PC-3 (cell line): ENCODE measurements around the gene ATXN7L2.

Experiments used
- CTCF ChIP-seq: fragments of 300-600 bp; sonication (generic); conservative IDR thresholded peaks from 2 replicates; pipeline ENCODE4 v1.5.1; 2017; ENCODE audit warnings: antibody characterized with exemption, low read depth, mild to moderate bottlenecking, low read length
- EZH2phosphoT487 ChIP-seq: fragments of 300-600 bp; sonication (generic); IDR thresholded peaks from 2 replicates; pipeline ENCODE4 v1.6.1; 2018; ENCODE audit warnings: mild to moderate bottlenecking, antibody characterized with exemption, low read length, borderline replicate concordance

- no peak for TF ChIP-seq EZH2phosphoT487
- TF ChIP-seq CTCF: no peak
Measured at GRCh38 chr1:109523706-109524105, 40.0 kb downstream of the ATXN7L2 start.
